ENCODE results near the gene INPP5K. TPM values are rescaled to one million over a fixed set of nuclear protein-coding genes. Genes with fewer than 3 reads are reported as not detected.

Gene INPP5K
- polyA plus RNA-seq, 1 experiment, result 25.9 TPM

GRCh38 chr17:1470755-1471462 lies 45.5 kb downstream of the INPP5K start:
- no peaks in the 10 kb centered on the region for H3K27me3 ChIP-seq (ENCODE audit: control insufficient read depth, insufficient read depth, low read length)
- no peak overlapping the region for H3K27ac ChIP-seq (ENCODE audit: low read depth, low read length)
- DNase-seq (ENCODE audit: low read depth, low spot score), result no peak
- CTCF ChIA-PET, result no interaction called here
- no peak overlapping the region for H3K4me3 ChIP-seq (ENCODE audit: low read depth, low read length)
- POLR2A ChIA-PET, result interaction anchor here (1.2 to 1.5 kb wide), 2 partner anchors 11 to 12 kb away, joined by 3 read pairs; no protein-coding TSS in a partner anchor
- TF ChIP-seq CTCF (IDR thresholded peaks at IDR 0.05; ENCODE audit: low read depth, low read length), result no peak
- no peaks in the 10 kb centered on the region; the same call in 1 of the 2 replicates for H3K9me3 ChIP-seq (ENCODE audit: control insufficient read depth, insufficient read depth, low read length)

DNA sequence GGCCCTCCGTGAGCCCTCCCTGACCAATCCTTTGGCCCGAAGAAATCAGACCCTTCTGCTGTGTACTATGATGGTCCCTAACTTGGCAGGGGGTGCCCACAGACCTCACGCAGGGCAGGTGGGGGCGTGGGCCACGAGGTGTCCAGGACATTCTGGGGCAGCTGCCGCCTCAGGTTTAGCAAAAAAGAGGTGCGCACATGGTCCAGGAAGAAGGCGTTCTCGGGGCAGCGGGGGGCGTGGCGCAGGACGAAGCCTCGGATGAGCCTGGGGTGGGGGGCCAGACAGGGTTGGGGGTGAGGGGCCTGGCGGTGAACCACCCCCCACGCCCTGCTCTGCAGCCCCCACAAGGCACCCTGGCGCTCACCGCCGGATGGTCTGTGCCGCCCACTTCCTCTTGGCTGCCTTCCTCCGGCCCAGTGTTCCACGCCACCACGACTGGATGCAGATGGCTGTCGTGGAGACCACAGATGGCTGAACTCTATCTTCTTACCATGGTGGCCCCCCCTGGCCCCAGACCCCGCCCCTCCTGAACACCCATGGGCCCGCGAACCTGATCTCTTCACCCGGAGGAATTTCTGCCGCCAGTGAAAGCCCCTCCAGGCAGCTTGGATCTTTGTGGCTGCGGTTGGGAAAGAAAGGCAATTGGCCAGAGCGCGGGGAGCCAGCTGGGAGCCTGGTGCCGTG lies 46.2 kb downstream of the INPP5K start:
- CTCF ChIA-PET, result no interaction called here
- Histone ChIP-seq H3K27ac (ENCODE audit: low read depth, low read length) (no peak overlapping the region), H3K9me3 (ENCODE audit: control insufficient read depth, insufficient read depth, low read length) (no peaks in the 10 kb centered on the region; the same call in 1 of the 2 replicates), H3K4me3 (ENCODE audit: low read depth, low read length) (no peak overlapping the region), H3K27me3 (ENCODE audit: control insufficient read depth, insufficient read depth, low read length) (no peaks in the 10 kb centered on the region)
- no peak for DNase-seq (ENCODE audit: low read depth, low spot score)
- POLR2A ChIA-PET, result interaction anchor here (1.2 kb wide), 1 partner anchor 11 kb away, joined by 3 read pairs; no protein-coding TSS in a partner anchor
- no peak for TF ChIP-seq CTCF (IDR thresholded peaks at IDR 0.05; ENCODE audit: low read depth, low read length)

- H3K27me3 ChIP-seq (ENCODE audit: control insufficient read depth, insufficient read depth, low read length), result no peaks in the 10 kb centered on the region
- CTCF ChIA-PET, result no interaction called here
- no peak overlapping the region for H3K4me3 ChIP-seq (ENCODE audit: low read depth, low read length)
- no peak for DNase-seq (ENCODE audit: low read depth, low spot score)
- H3K27ac ChIP-seq (ENCODE audit: low read depth, low read length), result no peak overlapping the region
- POLR2A ChIA-PET, result interaction anchor here (1.2 kb wide), 1 partner anchor 10 kb away, joined by 3 read pairs; no protein-coding TSS in a partner anchor
- no peaks in the 10 kb centered on the region; the same call in 1 of the 2 replicates for H3K9me3 ChIP-seq (ENCODE audit: control insufficient read depth, insufficient read depth, low read length)
- no peak for TF ChIP-seq CTCF (IDR thresholded peaks at IDR 0.05; ENCODE audit: low read depth, low read length)
Measured at GRCh38 chr17:1469231-1469852, 47.1 kb downstream of the INPP5K start.

DNA sequence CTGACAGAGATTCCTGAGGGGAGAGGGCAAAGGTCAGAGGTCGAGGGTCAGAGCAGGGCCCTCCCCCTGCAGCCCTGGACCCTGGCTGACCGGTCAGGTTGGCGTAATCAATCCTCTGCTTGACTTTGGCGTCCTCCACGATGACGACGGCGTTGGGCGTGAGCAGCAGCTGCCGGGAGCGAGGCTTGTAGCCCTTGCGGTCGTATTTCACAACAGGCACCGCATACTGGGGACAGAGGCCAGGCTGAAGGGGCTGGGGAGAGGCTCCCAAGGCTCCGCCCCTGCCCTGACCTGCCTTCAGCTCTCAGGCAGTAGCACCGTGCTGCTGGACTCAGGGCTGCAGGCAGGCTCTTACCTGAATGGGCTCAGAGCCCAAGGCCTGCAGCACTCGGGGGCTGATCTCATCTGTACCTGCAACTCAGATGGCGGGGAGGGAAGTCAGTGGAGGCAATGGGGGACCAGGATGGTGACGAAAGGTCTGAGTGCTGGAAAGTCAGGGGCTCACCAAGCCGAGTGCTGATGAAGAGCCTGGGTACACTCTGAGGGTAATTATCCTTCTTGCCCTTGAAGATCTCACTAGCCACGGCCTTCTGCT lies 48.4 kb downstream of the INPP5K start:
- no peak for DNase-seq (ENCODE audit: low read depth, low spot score)
- TF ChIP-seq CTCF (IDR thresholded peaks at IDR 0.05; ENCODE audit: low read depth, low read length), result no peak

More for the DNA sequence above, 48.4 kb downstream of the INPP5K start:
- Histone ChIP-seq H3K9me3 (ENCODE audit: control insufficient read depth, insufficient read depth, low read length) (no peaks in the 10 kb centered on the region; the same call in 1 of the 2 replicates), H3K27me3 (ENCODE audit: control insufficient read depth, insufficient read depth, low read length) (no peaks in the 10 kb centered on the region), H3K27ac (ENCODE audit: low read depth, low read length) (no peak overlapping the region), H3K4me3 (ENCODE audit: low read depth, low read length) (no peak overlapping the region)
- CTCF ChIA-PET, result no interaction called here
- POLR2A ChIA-PET, result interaction anchor here (0.9 to 1.6 kb wide), 2 partner anchors 9 kb away, joined by 3 to 5 read pairs; no protein-coding TSS in a partner anchor

Data from AG04450 (cell line).